HL-60 (cell line): ENCODE results near the gene DNAJB4.
"Not testable (repeated sequence)": the region's sequence is repeated elsewhere in the genome, so short reads cannot be mapped to it uniquely, and the experiment has no call there.

Experiments
- CTCF ChIP-seq: IDR thresholded peaks from one replicate; pipeline ENCODE4 v1.5.1; 2011; ENCODE audit warnings: low read length, control low read depth, inconsistent platforms; ENCODE audit not compliant: insufficient read depth
- POLR2AphosphoS5 ChIP-seq: IDR thresholded peaks from 2 replicates; pipeline ENCODE4 v1.6.1; 2012; ENCODE audit warnings: low read depth
- REST ChIP-seq: IDR thresholded peaks from 2 replicates; pipeline ENCODE4 v1.6.1; 2012; ENCODE audit warnings: low read depth; ENCODE audit not compliant: insufficient replicate concordance

- TF ChIP-seq CTCF, REST, POLR2AphosphoS5: not testable (repeated sequence)
Observed at GRCh38 chr1:77983352-77983996, 21.3 kb upstream of the DNAJB4 start.
